K562 (cell line): ENCODE results near the gene TAF10. TPM values are rescaled to one million over a fixed set of nuclear protein-coding genes. Genes with fewer than 3 reads are reported as not detected.

ENCODE experiments used
- FOXP1 ChIP-seq: sonication (generic); formaldehyde crosslinking; IDR thresholded peaks from 2 replicates; pipeline ENCODE4 v1.8.0; 2022; ENCODE audit warnings: mild to moderate bottlenecking, missing genetic modification reagents
- HIVEP1 ChIP-seq: fragments of 250-450 bp; sonication (Bioruptor Pico); IDR thresholded peaks from 2 replicates; pipeline ENCODE4 v1.4.0; 2020; ENCODE audit warnings: mild to moderate bottlenecking
- ILK ChIP-seq: fragments of 450-650 bp; IDR thresholded peaks from 2 replicates; pipeline ENCODE4 v1.6.1; 2016; ENCODE audit warnings: missing genetic modification characterization, low read depth, mild to moderate bottlenecking, missing compliant biosample characterization, moderate library complexity, borderline replicate concordance
- JUN ChIP-seq, 2 experiments: sonication (generic) in 1 of 2; formaldehyde crosslinking in 1 of 2; IDR thresholded peaks; 2 replicates each; pipeline versions ENCODE4 v1.6.1 to v1.8.0; 2012 to 2022; ENCODE audit warnings: borderline replicate concordance in 2 of 2, mild to moderate bottlenecking in 2 of 2, improper control_type of control experiment in 1 of 2, low read depth in 1 of 2, low read length in 1 of 2, missing genetic modification reagents in 1 of 2
- LCOR ChIP-seq: sonication (generic); formaldehyde crosslinking; IDR thresholded peaks from 2 replicates; pipeline ENCODE4 v1.8.0; 2022; ENCODE audit warnings: mild to moderate bottlenecking, missing genetic modification reagents
- NFIC ChIP-seq: fragments of 450-650 bp; IDR thresholded peaks from 2 replicates; pipeline ENCODE4 v1.6.1; 2017; ENCODE audit warnings: mild to moderate bottlenecking, inconsistent platforms
- NR2C2 ChIP-seq, 2 experiments: fragments of 200-800 bp in 1 of 2; sonication (Bioruptor generic) in 1 of 2; sonication (generic) in 1 of 2; formaldehyde crosslinking in 1 of 2; IDR thresholded peaks; 2 replicates each; pipeline versions ENCODE4 v1.6.1 to v1.8.0; 2016 to 2022; ENCODE audit warnings: mild to moderate bottlenecking in 1 of 2, missing compliant biosample characterization in 1 of 2, missing genetic modification characterization in 1 of 2, missing genetic modification reagents in 1 of 2
- POLR2A ChIP-seq: fragments of 450-650 bp; conservative IDR thresholded peaks from 2 replicates; pipeline ENCODE4 v1.6.1; 2016
- RERE ChIP-seq: sonication (generic); formaldehyde crosslinking; IDR thresholded peaks from 2 replicates; pipeline ENCODE4 v1.8.0; 2023; ENCODE audit warnings: missing genetic modification reagents, mild to moderate bottlenecking, borderline replicate concordance
- SREBF1 ChIP-seq: fragments of 150-350 bp; IDR thresholded peaks from 2 replicates; pipeline ENCODE4 v1.6.1; 2014; ENCODE audit warnings: antibody characterized with exemption, low read depth, low read length, borderline replicate concordance
- ZNF140 ChIP-seq: fragments of 250-450 bp; sonication (Bioruptor Pico); IDR thresholded peaks from 2 replicates; pipeline ENCODE4 v1.8.0; 2021; ENCODE audit warnings: moderate library complexity, mild to moderate bottlenecking, inconsistent platforms
- ZNF354B ChIP-seq: fragments of 250-450 bp; sonication (Bioruptor Pico); IDR thresholded peaks from 2 replicates; pipeline ENCODE4 v1.4.0; 2020
- polyA plus RNA-seq, 8 experiments: library from polyadenylated mRNA; depleted of rRNA in 4 of 8; stranded (reverse) in 5 of 8; unstranded in 3 of 8; fragments of >200 nt; fragmentation: Nextera tagmentation in 2 of 8; fragmentation: Illumina TruSeq in 1 of 8; extraction: Ambion mirVana in 2 of 8; extraction: Trizol in 1 of 8; gene quantifications; 2 replicates each; pipeline versions ENCODE4 v1.2.1 to v1.2.3, GENCODE V29; 2011 to 2014; ENCODE audit warnings: inconsistent platforms in 1 of 8, missing spikeins in 1 of 8
- total RNA-seq, 7 experiments: library from RNA; depleted of rRNA in 6 of 7; stranded (reverse); fragments of >200 nt in 6 of 7; fragmentation: Illumina TruSeq in 2 of 7; extraction: Trizol in 2 of 7; gene quantifications; 2 replicates each; pipeline versions ENCODE4 v1.2.1 to v1.2.3, GENCODE V29; 2011 to 2021; ENCODE audit warnings: low replicate concordance in 1 of 7
- TF ChIP-seq, protein P1 (sequence below), 2 experiments: fragments of 450-650 bp; IDR thresholded peaks; 2 replicates each; pipeline ENCODE4 v1.6.1; 2018; ENCODE audit warnings: mild to moderate bottlenecking in 2 of 2, low read depth in 1 of 2; ENCODE audit not compliant: partially characterized antibody in 2 of 2
- TF ChIP-seq, protein P2 (sequence below): fragments of 450-650 bp; IDR thresholded peaks from 2 replicates; pipeline ENCODE4 v1.6.1; 2016

The TAF10 gene
- total and polyA plus RNA-seq, 9 of the 15 experiments (the other 6 are each of a cell fraction or from before 2014, with no cell fraction given) = 19.5 to 197 (median 121) TPM

DNA sequence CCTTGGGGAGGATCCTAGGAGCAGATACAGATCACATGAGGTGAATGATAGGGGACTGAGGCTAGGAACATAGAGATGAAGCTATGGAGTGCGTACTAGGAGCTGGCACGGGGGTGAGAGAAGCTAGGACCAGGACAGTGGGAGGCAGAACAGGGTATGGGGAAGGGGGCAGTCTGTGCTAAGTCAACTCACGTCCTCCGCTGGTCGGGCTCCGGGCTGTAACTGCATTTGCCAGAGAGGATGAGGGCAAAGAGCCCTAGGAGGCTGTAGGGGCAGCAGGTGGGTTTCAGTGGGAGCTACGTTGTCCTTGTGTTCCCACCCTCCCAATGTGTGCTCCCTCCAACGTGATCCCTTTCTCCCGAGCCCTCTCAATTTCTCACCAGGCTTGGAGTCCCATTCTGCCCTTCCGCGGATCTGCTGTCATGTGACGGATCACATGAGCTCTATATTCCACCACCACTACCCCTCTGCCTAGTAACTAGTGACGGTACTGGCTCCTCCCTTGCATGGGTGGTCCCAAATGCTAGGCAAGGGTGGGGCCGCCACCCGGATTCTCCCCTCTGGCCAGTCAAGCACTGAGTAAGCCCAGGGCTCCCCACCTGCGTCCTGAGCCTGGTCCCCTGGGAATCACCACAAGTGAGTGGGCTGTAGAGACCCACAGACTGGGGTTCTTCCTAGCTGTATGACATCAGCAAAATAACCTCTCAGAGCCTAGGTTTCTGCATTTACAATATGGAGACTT, 7.2 kb upstream of the TAF10 start, which contains the start of gene TPP1 (continued):
- TF ChIP-seq FOXP1 (CRISPR knock-in tag) = no peak
- TF ChIP-seq RERE (CRISPR knock-in tag) = no peak
- no peak for TF ChIP-seq LCOR
- no peak for TF ChIP-seq JUN (IDR thresholded peaks at IDR 0.05; ENCODE audit: borderline replicate concordance, low read depth, low read length)
- TF ChIP-seq JUN (CRISPR knock-in tag; IDR thresholded peaks at IDR 0.05; ENCODE audit: borderline replicate concordance) = no peak
- TF ChIP-seq, protein P1, sequence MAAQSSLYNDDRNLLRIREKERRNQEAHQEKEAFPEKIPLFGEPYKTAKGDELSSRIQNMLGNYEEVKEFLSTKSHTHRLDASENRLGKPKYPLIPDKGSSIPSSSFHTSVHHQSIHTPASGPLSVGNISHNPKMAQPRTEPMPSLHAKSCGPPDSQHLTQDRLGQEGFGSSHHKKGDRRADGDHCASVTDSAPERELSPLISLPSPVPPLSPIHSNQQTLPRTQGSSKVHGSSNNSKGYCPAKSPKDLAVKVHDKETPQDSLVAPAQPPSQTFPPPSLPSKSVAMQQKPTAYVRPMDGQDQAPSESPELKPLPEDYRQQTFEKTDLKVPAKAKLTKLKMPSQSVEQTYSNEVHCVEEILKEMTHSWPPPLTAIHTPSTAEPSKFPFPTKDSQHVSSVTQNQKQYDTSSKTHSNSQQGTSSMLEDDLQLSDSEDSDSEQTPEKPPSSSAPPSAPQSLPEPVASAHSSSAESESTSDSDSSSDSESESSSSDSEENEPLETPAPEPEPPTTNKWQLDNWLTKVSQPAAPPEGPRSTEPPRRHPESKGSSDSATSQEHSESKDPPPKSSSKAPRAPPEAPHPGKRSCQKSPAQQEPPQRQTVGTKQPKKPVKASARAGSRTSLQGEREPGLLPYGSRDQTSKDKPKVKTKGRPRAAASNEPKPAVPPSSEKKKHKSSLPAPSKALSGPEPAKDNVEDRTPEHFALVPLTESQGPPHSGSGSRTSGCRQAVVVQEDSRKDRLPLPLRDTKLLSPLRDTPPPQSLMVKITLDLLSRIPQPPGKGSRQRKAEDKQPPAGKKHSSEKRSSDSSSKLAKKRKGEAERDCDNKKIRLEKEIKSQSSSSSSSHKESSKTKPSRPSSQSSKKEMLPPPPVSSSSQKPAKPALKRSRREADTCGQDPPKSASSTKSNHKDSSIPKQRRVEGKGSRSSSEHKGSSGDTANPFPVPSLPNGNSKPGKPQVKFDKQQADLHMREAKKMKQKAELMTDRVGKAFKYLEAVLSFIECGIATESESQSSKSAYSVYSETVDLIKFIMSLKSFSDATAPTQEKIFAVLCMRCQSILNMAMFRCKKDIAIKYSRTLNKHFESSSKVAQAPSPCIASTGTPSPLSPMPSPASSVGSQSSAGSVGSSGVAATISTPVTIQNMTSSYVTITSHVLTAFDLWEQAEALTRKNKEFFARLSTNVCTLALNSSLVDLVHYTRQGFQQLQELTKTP (IDR thresholded peaks at IDR 0.05; ENCODE audit: low read depth in 1 of 2, partially characterized antibody in 2 of 2) = peak in 1 of 2 experiments; percentile 69
- no peak for TF ChIP-seq HIVEP1 (CRISPR knock-in tag)
- no peak for TF ChIP-seq ZNF140 (CRISPR knock-in tag)
- no peak for TF ChIP-seq ZNF354B (CRISPR knock-in tag)
- no peak for TF ChIP-seq ILK (tag)
- TF ChIP-seq SREBF1 = no peak
- no peak for TF ChIP-seq NR2C2 (CRISPR knock-in tag; IDR thresholded peaks at IDR 0.05)
- TF ChIP-seq NR2C2 (tag; IDR thresholded peaks at IDR 0.05) = peak; percentile 62
- TF ChIP-seq POLR2A = peak; percentile 78
- TF ChIP-seq NFIC = no peak
- TF ChIP-seq, protein P2, sequence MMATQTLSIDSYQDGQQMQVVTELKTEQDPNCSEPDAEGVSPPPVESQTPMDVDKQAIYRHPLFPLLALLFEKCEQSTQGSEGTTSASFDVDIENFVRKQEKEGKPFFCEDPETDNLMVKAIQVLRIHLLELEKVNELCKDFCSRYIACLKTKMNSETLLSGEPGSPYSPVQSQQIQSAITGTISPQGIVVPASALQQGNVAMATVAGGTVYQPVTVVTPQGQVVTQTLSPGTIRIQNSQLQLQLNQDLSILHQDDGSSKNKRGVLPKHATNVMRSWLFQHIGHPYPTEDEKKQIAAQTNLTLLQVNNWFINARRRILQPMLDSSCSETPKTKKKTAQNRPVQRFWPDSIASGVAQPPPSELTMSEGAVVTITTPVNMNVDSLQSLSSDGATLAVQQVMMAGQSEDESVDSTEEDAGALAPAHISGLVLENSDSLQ = peak; percentile 58; the same call in 1 of the 2 replicates
